HG02973 (cell line): ENCODE measurements around the gene DOCK11.
A peak's percentile ranks its signal among the peaks of the same experiment; 100 is the strongest.
"Not testable (repeated sequence)": the region's sequence is repeated elsewhere in the genome, so short reads cannot be mapped to it uniquely, and the experiment has no call there.

ENCODE experiments used
- ATAC-seq: cut with Tn5 transposase; IDR thresholded peaks from one replicate; pipeline ENCODE4 v1.9.1; 2021; ENCODE audit warnings: moderate library complexity; ENCODE audit not compliant: unreplicated experiment

The DOCK11 gene

DNA sequence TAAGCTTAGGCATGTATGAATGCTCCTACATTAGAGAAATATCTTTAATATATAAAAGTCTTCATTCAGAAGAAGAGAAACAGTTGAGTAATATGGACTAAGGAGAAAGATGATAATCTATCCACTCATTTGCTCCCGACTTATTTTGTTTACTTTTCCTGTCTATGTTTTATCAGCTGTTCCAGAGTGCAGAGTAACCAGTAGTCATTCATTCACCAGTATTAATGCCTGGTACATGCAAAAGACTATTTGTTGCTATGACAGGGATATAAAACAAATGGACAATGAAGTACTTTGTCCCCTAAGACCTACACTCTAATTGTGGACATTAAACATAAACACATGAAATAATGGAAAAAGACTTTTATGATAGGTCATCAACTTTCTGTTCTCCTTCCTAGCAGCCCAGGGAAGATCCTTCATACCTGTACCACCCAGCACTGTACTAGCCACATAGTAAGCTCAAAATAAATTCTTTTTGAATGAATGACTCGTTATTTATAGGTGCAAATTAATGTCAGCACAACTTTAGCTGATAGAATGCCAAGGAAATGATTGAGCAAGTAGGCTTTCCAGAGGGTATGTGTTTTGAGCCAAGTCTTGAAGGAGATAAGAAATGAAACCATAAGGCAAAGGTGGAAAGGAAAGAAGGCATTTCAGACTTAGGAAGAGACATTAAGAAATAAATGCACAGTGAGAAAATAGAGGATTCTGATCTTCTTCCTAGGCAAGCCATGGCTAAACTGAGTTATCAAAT lies 186.8 kb downstream of the DOCK11 start:
- no peak for ATAC-seq

DNA sequence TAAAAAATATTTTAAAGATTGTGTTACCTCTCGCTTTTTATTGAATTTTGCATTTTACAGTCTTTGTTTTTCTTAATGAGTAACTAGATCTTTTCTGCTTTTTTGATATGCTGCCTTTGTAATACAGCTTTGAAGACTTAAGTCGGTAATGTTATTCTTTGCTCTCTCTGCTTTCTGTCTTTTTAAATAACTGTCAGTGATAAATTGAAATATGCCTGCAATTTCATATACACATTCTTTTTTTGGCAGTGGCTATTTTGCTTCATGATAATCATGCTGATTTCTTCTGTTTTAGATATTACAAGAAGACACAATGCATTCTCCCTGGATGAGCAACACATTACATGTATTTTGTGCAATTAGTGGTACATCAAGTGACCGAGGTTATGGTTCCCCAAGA lies 189.8 kb downstream of the DOCK11 start:
- ATAC-seq, result no peak

DNA sequence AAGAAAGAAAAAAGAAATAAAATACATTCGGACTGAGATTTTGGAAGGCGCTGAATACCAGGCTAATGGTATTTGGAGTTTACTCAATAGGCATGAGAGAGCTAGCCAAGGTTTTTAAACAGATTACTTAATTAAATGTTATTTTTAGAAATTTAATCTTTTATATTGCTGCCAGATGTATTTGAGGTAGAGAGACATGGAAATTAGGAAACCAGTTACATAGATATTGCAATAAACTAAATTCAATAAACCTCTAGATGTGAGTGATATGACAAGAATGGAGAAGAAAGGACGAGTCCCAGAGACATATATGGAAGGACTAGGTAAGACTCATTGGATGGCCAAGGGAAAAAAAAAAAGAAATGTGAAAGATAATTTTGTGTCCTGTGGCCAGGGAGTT lies 193.3 kb downstream of the DOCK11 start:
- ATAC-seq, result no peak

DNA sequence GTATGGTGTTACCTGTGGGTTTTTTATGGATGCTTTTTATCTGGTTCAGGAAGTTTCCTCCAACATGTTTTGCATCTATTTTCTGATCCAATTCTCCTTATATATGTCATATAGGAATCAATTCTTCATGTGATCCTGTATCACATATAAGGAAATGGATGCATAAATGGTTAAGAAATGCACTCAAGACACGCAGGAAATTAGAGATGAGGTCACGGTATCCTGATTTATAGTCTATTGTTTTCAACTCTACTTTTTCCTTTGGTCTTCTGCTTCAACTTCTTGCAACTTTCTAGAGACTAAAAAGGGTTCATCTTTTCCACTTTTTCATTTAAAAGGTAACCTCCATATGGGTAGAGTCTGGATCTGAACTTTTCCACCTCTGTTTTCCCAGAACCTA lies 198.2 kb downstream of the DOCK11 start:
- no peak for ATAC-seq

DNA sequence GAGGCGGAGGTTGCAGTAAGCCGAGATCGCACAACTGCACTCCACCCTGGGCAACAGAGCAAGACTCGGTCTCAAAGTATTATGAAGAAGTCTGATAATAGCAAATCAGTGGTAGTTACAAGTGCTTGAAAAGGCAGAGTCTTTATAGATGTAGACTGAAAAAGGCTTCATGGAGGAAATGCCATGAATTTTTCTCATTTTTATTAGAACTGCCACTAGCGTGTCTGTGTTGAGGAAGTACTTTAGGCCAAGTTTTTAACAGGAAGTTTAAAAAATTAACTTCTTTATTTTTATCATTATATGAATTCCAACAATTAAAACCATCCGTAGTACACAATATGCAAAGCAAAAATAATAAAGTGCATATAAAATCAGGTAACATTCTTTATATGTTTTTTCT lies 199.0 kb downstream of the DOCK11 start:
- no peak for ATAC-seq

DNA sequence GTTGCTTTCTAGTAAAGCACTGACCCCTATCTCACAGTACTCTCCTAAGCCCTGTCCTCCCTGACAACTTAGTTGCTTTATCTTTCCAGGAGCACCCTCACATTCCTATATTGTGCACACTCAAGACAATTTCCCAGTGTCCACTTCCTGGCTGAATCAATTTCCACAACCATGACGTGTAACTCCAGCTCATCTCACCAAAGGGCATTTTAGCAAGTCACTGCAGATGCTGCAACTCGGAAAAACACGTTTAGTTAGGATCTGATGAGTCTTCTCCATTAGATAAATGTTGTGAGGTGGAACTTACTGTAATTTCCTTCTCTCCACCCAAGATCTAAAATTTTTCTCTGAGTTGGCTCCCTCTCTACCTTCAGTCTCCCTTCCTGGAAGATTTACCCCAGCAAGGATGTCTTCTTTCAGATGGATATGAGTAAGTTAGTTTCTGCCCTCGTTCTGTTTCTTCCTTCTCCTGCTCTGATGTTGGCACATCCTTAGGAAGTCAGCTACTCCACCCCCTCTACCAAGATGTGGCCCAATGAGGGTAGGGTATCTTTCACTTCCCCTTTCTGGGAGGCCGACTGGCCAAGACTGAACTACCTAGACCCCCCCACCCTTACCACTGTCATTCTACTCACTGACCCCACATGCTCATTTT lies 203.0 kb downstream of the DOCK11 start:
- no peak for ATAC-seq

DNA sequence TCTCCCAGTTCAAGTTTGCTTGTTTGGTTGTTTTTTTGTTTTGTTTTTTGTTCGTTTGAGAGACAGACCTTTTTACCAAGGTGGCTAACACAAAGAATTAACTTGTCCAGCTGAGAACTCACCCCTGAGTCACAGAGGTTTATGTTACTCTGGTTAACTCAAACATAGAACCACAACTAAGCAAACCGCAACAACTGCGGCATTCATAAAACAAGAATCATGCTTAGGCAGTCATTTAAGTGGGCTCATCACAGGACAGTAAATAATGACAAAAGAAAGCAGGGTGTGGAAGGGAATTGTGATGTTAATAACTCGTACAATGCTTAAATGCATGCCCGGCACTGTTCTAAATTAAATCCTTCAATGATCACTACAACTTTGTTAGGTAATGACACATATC lies 207.1 kb downstream of the DOCK11 start:
- ATAC-seq, result no peak

DNA sequence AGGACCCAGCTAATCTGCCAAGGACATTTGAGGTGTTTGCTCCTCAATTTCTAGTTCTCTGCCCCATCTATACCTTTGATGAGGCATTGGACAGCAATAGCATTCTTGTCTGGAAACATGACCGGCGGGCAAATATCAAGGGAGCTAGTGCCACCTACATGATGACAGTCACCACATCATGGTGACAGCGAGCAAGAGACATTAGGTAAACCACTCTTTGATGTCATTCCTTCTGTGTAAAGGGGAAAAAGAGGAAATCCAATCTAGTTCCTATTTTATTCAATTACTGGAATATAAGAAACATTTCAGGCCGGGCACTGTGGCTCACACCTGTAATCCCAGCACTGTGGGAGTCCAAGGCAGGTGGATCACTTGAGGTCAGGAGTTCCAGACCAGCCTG lies 211.1 kb downstream of the DOCK11 start:
- ATAC-seq, result no peak

DNA sequence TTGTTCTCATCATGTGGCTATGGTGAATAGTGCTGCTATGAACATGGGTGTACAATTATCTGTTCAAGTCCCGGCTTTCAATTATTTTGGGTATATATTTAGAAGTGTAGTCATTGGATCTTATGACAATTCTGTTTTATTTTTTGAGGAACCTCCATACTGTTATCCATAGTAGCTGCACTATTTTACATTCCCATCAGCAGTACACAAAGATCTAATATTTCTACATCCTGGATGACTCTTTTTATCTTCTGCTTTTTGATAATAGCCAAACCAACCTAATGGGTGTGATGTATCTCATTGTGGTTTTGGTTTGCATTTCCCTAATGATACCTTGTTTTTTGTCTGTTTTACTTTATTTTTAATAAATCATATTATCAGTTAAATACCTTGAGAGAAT lies 218.9 kb downstream of the DOCK11 start:
- ATAC-seq, result no peak

DNA sequence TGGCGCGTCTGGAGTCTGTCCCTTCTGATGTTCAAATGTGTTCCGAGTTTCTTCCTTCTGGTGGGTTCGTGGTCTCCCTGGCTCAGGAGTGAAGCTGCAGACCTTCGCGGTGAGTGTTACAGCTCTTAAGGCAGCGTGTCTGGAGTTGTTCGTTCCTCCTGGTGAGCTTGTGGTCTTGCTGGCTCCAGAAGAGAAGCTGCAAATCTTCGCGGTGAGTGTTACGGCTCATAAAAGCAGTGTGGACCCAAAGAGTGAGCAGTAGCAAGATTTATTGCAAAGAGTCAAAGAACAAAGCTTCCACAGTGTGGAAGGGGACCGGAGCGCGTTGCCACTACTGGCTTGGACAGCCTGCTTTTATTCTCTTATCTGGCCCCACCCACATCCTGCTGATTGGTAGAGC lies 220.3 kb downstream of the DOCK11 start:
- not testable (repeated sequence) for ATAC-seq

DNA sequence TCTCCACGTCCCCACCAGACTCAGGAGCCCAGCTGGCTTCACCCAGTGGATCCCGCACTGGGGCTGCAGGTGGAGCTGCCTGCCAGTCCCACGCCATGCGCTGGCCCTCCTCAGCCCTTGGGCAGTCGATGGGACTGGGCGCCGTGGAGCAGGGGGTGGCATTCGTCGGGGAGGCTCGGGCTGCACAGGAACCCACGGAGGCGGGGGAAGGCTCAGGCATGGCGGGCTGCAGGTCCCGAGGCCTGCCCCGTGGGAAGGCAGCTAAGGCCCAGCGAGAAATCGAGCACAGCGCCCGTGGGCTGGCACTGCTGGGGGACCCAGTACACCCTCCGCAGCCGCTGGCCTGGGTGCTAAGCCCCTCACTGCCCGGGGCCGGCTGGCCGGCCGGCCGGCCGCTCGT lies 221.2 kb downstream of the DOCK11 start:
- ATAC-seq, result not testable (repeated sequence)

DNA sequence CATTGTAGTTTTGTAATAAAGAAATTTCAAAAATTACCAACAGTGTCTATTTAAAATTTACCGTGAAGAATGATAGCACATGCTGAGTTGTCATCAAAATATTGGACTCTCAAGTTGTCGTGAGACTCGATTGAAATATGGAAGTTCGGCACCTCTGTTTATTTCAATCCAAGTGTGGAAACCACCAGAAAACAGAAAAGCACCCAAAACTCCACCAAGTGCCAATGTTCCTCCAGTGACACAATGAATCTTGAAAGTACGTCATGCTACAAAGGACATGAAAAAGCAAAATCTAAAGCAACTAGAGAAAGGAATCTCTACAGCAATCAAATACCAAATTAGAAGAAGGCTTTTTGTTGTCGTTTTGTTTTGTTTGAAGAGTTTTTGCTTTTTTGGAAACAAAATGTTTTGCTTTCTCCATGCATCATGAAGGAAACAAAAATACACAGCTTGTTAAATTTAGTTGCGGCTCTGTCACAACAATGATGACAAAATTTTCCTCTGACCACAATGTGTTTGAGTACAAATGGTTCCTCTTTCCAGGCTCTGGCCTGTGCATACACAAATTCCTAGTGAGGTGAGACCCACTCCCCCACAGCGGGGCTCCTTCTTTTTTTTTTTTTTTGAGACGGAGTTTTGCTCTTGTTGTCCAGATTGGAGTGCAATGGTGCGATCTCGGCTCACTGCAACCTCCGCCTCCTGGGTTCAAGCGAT lies 222.2 kb downstream of the DOCK11 start:
- no peak for ATAC-seq

DNA sequence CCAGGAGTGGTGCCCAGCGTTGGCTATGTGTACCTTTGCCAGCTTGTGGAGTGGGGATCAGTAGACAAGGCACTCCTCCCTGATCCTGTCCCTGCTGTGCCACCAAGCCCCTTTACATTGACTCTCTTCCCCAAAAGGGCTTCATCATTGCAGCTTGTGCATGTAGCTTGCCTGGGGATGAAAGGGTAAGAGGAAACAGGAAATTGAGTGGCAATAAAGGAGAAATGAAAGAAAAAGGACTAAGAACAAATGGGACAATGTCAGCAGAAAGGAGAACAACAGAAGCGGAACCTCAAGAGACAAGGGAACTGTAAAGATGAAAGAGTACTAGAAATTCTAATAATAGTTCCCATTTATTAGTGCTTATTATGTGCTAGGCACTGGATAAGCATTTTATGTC lies 223.1 kb downstream of the DOCK11 start:
- no peak for ATAC-seq

DNA sequence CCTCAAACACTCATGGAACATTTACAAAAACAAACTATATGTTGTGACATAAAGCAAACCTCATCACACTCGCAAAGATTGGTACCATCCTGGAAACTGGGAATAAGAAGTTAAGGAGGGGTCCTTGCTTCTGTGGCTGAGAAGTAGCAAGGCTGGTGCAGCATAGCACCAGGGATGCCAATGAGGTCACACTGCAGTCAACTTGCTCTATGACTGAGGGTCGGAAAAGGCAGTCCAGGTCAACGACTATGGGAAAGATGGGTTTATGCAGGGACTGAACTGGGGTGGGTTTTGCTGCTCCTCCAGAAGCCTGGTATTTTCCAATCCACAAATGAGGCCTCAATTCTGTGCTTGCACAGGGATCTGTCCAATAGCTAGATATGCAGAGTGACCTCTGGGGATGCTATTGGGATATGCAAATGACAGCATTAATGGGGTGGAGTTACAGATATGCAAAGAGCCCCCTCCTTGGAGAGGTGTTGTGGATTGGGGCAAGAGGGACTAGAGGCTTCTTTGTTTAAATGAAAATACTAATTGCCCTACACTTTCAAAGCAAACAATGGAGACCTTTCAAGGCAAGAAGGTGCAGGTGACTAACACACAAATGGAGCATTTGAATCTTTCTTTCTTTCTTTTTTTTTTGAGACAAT lies 224.6 kb downstream of the DOCK11 start:
- no peak for ATAC-seq

DNA sequence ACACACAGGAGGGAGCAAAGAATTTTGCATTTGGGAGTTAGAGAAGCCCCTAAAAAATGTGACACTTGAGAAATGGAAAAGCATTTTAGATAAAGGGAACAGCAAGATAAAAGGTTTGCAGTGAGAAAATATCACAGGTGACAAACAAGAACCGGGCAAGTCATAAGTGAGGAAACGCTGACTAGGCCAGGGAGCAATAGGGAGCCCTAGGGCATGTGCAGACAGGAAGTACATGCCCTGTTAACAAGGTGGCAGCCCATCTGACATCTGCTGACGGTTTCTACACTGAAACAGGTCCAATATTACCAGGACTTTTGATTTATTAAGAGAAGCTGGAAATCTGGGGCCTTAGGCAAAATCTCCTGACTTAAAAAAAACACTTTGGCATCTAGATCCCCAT lies 227.8 kb downstream of the DOCK11 start:
- no peak for ATAC-seq

DNA sequence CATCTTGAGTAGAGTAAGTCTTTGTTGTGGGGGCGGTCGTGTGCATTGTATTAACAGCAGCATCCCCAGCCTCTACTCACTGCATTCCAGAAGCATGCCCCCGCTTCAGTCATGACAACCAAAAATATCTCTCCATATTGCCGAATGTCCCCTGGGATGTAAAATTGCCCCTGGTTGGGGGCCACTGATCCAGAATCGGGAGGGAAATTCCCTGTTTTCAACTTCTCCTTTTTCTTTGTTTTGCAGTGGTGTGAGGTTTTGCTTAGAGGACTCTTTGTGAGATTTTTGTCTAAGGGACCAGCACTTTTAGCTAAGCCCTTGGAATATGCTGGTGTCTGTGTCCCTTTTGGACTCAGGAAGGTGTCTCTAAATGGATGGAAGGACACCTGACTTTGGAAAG lies 228.8 kb downstream of the DOCK11 start:
- no peak for ATAC-seq

DNA sequence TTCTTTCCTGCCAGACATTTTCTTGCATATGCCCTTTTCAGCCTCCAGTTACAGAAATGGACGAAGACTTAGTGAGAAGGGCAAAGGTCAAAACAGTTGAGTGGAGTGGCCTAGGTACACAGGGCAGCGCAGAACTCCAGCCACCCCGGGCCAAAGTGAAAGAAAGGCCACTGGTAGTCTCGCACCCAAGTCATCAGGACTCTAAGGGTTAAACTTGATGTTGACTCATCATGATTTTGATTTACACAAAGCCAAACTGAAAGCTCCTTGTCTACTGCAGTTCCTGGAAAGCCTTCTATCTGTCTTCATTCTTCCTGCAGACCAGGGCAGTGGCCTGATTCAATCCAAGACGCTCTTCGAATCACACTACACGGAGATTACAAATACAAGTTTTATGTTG lies 229.2 kb downstream of the DOCK11 start:
- no peak for ATAC-seq

DNA sequence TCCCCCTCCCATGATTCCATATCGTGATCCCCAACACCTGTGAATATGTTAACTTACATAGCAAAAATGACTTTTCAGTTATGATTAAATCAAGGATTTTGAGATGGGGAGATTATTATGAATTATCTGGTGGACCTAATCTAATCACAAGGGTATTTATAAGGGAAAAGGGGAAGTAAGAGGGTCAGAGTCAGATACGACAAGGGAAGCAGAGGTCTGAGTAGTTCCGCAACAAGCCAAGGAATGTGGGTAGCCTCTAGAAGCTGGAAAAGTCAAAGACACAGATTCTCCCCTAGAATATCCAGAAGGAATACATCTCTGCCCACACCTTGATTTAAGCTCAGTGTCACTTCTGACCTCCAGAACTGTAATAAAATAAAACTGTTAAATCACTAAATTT lies 230.8 kb downstream of the DOCK11 start:
- ATAC-seq, result no peak

DNA sequence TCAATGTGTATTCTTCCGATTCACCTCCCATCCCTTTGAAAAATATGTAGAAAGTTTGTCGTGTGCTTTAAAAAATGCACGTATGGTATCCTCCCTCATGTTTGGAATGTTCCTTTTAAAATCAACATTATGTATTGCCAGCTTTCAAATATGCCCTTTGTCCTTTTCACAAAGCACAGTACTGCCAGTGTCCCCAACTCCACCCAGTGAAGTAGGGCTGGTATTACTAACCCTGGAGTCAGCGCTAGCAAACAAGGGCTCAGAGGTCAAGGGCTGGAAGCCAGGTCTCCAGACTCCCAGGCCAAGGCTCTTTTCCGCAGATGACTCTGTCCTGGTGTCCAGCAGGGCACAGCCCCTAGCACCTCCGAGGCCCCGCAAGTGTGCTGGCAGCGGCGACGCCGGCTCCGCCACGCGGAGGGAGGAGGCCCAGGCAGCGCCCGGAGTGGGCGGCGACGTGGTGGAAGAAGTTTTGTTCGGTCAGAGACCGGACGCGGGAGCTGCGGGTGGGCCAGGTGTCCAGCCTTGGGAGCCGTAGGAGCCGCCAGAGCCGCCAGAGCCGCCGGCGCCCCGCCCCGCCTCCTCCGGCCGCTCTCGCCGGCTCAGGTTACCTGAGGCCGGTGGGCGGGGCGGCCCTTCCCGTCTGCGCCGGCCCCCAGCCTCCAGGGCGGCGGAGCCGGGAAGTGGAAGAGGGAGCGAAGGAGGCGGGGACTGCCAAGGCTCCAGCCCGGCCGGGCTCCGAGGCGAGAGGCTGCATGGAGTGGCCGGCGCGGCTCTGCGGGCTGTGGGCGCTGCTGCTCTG lies 231.5 kb downstream of the DOCK11 start, which contains the start of gene IL13RA1:
Gene IL13RA1 (plus strand): TSS at position 720 of the 799 bp plus-strand sequence. CDS start 33 bp downstream, at position 753.
- peak; percentile 48 for ATAC-seq

DNA sequence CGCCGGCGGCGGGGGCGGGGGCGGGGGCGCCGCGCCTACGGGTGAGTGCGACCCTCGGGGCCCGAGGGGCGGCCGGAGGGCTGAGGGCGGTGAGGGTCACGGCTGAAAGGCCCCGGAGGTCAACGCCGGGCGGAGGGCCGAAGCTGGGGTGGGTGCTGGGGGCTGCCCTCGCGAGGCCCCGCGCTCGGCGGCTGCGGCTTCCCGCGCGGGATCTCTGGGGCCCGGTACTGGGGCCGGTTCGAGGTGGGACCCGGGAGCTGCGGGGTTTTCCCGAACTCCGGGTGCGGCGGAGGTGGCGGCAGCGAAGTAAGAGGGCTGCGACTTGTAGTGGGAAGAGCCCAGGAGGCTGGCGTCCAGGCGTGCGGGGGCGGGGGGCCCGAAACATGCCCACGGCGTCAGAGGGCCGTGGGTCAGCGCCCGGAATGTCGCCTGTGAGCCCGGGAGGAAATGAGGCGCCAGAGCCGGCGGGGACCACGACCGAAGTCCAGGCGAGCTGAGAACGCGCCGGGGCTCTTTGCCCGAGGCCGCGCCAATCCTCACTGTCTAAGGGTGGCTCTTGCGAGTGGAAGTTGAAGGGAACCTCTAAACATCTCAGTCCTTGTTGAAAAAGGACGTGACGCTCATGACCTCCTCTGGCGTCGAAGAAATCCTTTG lies 232.2 kb downstream of the DOCK11 start:
- no peak for ATAC-seq
